ENCODE measurements around the gene IL4I1. TPM values are rescaled to one million over a fixed set of nuclear protein-coding genes. Genes with fewer than 3 reads are reported as not detected.

Gene IL4I1
- total RNA-seq, 1 experiment from 2014 or later, result 0.61 TPM

GRCh38 chr19:49863254-49863934 lies 33.3 kb downstream of the IL4I1 start:
- Histone ChIP-seq H2BK120ac (ENCODE audit: low read depth, low read length, poor library complexity, severe bottlenecking) (no peak overlapping the region), H3K79me1 (ENCODE audit: insufficient read depth, low read depth, low read length, poor library complexity, severe bottlenecking) (peaks cover 5% of the 10 kb centered on the region), H3K4me1 (ENCODE audit: insufficient read depth, low read length) (no peaks in the 10 kb centered on the region), H3K23me2 (ENCODE audit: insufficient read length, low read depth, low read length, poor library complexity, severe bottlenecking) (peaks cover 8% of the 10 kb centered on the region), H2AFZ (ENCODE audit: low read length) (no peak overlapping the region), H4K91ac (ENCODE audit: insufficient read length, low read depth, low read length) (no peak overlapping the region), H3K18ac (ENCODE audit: insufficient read length, low read depth, low read length) (no peak overlapping the region), H4K20me1 (ENCODE audit: control insufficient read depth, insufficient read depth, insufficient read length) (no peaks in the 10 kb centered on the region), H2BK20ac (ENCODE audit: low read depth, low read length, poor library complexity, severe bottlenecking) (no peak overlapping the region), H3K23ac (ENCODE audit: insufficient read length, low read depth, low read length) (no peak overlapping the region), H3K4me2 (ENCODE audit: insufficient read depth, insufficient read length, low read length) (no peak overlapping the region), H3K4ac (ENCODE audit: low read depth, low read length) (no peak overlapping the region), H3T11ph (ENCODE audit: low read length) (no peak overlapping the region), H3K27ac (ENCODE audit: insufficient read length, low read depth, low read length) (no peak overlapping the region), H2BK15ac (ENCODE audit: low read depth, low read length) (no peak overlapping the region), H4K8ac (replicated peaks; ENCODE audit: insufficient read length, low read depth, low read length) (no peak overlapping the region), H3K14ac (ENCODE audit: insufficient read depth, low read length) (no peak overlapping the region), H4K5ac (ENCODE audit: insufficient read length, low read depth, low read length) (no peak overlapping the region), H3K79me2 (ENCODE audit: insufficient read depth, low read length) (no peaks in the 10 kb centered on the region; the same call in 1 of the 2 replicates), H3K27me3 (ENCODE audit: insufficient read depth, low read length) (no peaks in the 10 kb centered on the region), H2AK5ac (ENCODE audit: insufficient read length, low read length) (no peak overlapping the region), H3K9ac (ENCODE audit: extremely low read depth, insufficient read length, low read length) (no peak overlapping the region), H2BK5ac (ENCODE audit: insufficient read length, low read length) (no peak overlapping the region), H3K56ac (ENCODE audit: insufficient read length, low read depth, low read length) (no peak overlapping the region), H2BK12ac (ENCODE audit: insufficient read length, low read depth, low read length) (no peak overlapping the region), H3K9me3 (ENCODE audit: control insufficient read depth, low read depth, low read length) (no peaks in the 10 kb centered on the region)
- peaks cover 0 to 4% of the 10 kb centered on the region in 2 experiments; a peak in 1 of 5 replicates for H3K9me3 Mint-ChIP-seq
- peaks cover 1% of the 10 kb centered on the region for H3K27me3 Mint-ChIP-seq (ENCODE audit: low read depth)
- H3K4me1 Mint-ChIP-seq, result peaks cover 23 to 42% of the 10 kb centered on the region in 2 experiments
- peaks cover 28 to 69% (median 53%) of the 10 kb centered on the region in 3 experiments for H3K36me3 Mint-ChIP-seq (ENCODE audit: insufficient read depth in 1 of 3, low read depth in 3 of 3)
- H3K4me3 Mint-ChIP-seq, result peak overlapping the region in 1 of 2 experiments; percentile 50; a peak in 2 of 5 replicates
- peak overlapping the region in 2 of 3 experiments; percentile 75 to 84; a peak in 5 of 7 replicates for H3K27ac Mint-ChIP-seq
- no peak for TF ChIP-seq CTCF (conservative IDR thresholded peaks at IDR 0.05)
- WGBS (ENCODE audit: extremely low coverage, insufficient read length, low lambda C conversion rate), result no CpG with 5 or more reads among the region's 24 CpGs
- no peak for DNase-seq

All from H9 (cell line).